ENCODE data around the gene PPP2R2B.

Gene PPP2R2B

GRCh38 chr5:146606893-146607292 lies 271.7 kb downstream of the PPP2R2B start:
- TF ChIP-seq OSR1 (CRISPR knock-in tag; IDR thresholded peaks at IDR 0.05) (no peak), ZNF70 (CRISPR knock-in tag; IDR thresholded peaks at IDR 0.05) (no peak), PPARA (CRISPR knock-in tag; IDR thresholded peaks at IDR 0.05; ENCODE audit: borderline replicate concordance) (no peak), ZNF565 (CRISPR knock-in tag; conservative IDR thresholded peaks at IDR 0.05; ENCODE audit: low read depth) (no peak), TCF4 (CRISPR knock-in tag; IDR thresholded peaks at IDR 0.05; ENCODE audit: borderline replicate concordance) (no peak), RARB (CRISPR knock-in tag; IDR thresholded peaks at IDR 0.05) (no peak), CSDC2 (CRISPR knock-in tag; IDR thresholded peaks at IDR 0.05) (no peak), ZFP3 (CRISPR knock-in tag; IDR thresholded peaks at IDR 0.05) (no peak), TOX (CRISPR knock-in tag; IDR thresholded peaks at IDR 0.05; ENCODE audit: borderline replicate concordance) (no peak), ESRRG (CRISPR knock-in tag; IDR thresholded peaks at IDR 0.05) (no peak), ZNF8 (CRISPR knock-in tag; IDR thresholded peaks at IDR 0.05) (no peak), PATZ1 (CRISPR knock-in tag; IDR thresholded peaks at IDR 0.05; ENCODE audit: borderline replicate concordance) (no peak), ISL1 (CRISPR knock-in tag; IDR thresholded peaks at IDR 0.05) (no peak), GLIS3 (CRISPR knock-in tag; IDR thresholded peaks at IDR 0.05) (no peak)
- TF ChIP-seq, protein P1, sequence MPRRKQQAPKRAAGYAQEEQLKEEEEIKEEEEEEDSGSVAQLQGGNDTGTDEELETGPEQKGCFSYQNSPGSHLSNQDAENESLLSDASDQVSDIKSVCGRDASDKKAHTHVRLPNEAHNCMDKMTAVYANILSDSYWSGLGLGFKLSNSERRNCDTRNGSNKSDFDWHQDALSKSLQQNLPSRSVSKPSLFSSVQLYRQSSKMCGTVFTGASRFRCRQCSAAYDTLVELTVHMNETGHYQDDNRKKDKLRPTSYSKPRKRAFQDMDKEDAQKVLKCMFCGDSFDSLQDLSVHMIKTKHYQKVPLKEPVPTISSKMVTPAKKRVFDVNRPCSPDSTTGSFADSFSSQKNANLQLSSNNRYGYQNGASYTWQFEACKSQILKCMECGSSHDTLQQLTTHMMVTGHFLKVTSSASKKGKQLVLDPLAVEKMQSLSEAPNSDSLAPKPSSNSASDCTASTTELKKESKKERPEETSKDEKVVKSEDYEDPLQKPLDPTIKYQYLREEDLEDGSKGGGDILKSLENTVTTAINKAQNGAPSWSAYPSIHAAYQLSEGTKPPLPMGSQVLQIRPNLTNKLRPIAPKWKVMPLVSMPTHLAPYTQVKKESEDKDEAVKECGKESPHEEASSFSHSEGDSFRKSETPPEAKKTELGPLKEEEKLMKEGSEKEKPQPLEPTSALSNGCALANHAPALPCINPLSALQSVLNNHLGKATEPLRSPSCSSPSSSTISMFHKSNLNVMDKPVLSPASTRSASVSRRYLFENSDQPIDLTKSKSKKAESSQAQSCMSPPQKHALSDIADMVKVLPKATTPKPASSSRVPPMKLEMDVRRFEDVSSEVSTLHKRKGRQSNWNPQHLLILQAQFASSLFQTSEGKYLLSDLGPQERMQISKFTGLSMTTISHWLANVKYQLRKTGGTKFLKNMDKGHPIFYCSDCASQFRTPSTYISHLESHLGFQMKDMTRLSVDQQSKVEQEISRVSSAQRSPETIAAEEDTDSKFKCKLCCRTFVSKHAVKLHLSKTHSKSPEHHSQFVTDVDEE (CRISPR knock-in tag; IDR thresholded peaks at IDR 0.05): no peak
- TF ChIP-seq, protein P2, sequence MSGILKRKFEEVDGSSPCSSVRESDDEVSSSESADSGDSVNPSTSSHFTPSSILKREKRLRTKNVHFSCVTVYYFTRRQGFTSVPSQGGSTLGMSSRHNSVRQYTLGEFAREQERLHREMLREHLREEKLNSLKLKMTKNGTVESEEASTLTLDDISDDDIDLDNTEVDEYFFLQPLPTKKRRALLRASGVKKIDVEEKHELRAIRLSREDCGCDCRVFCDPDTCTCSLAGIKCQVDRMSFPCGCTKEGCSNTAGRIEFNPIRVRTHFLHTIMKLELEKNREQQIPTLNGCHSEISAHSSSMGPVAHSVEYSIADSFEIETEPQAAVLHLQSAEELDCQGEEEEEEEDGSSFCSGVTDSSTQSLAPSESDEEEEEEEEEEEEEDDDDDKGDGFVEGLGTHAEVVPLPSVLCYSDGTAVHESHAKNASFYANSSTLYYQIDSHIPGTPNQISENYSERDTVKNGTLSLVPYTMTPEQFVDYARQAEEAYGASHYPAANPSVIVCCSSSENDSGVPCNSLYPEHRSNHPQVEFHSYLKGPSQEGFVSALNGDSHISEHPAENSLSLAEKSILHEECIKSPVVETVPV (CRISPR knock-in tag; IDR thresholded peaks at IDR 0.05): no peak
- peak; percentile 26; the same call in 1 of the 3 replicates for ATAC-seq

DNA sequence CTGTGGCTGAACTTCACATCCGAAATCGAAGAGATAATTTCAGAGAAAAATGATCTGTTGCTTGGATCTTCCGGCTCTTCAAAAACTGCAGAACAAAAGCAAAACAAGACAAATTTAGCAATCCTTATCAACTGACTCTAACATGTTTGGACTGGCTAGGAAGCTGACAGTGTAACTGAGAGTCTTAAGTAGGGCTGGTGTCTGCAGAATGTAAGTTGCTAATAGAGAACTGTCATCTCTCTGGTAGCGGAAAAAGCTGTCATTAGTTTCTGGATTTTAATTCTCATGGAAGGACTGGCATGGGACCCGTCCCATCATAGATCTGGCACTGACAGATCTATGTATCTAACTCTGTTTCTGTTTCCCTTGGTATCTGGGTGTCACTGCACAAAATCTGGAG lies 278.2 kb downstream of the PPP2R2B start:
- peak; percentile 13; the same call in 1 of the 2 replicates for TF ChIP-seq ISL1 (CRISPR knock-in tag; IDR thresholded peaks at IDR 0.05)
- no peak for TF ChIP-seq TCF4 (CRISPR knock-in tag; IDR thresholded peaks at IDR 0.05; ENCODE audit: borderline replicate concordance)
- no peak for ATAC-seq

GRCh38 chr5:146599261-146599660 lies 279.3 kb downstream of the PPP2R2B start:
- TF ChIP-seq PPARA (CRISPR knock-in tag; IDR thresholded peaks at IDR 0.05; ENCODE audit: borderline replicate concordance) (no peak), SNAI2 (CRISPR knock-in tag; IDR thresholded peaks at IDR 0.05) (no peak), ESRRG (CRISPR knock-in tag; IDR thresholded peaks at IDR 0.05) (no peak), ZNF565 (CRISPR knock-in tag; conservative IDR thresholded peaks at IDR 0.05; ENCODE audit: low read depth) (no peak), ZC3H10 (CRISPR knock-in tag; IDR thresholded peaks at IDR 0.05) (no peak), TOX (CRISPR knock-in tag; IDR thresholded peaks at IDR 0.05; ENCODE audit: borderline replicate concordance) (no peak), ZNF8 (CRISPR knock-in tag; IDR thresholded peaks at IDR 0.05) (no peak), BACH2 (CRISPR knock-in tag; IDR thresholded peaks at IDR 0.05; ENCODE audit: borderline replicate concordance) (no peak), CSDC2 (CRISPR knock-in tag; IDR thresholded peaks at IDR 0.05) (no peak), ZNF70 (CRISPR knock-in tag; IDR thresholded peaks at IDR 0.05) (no peak)
- TF ChIP-seq, protein P3, sequence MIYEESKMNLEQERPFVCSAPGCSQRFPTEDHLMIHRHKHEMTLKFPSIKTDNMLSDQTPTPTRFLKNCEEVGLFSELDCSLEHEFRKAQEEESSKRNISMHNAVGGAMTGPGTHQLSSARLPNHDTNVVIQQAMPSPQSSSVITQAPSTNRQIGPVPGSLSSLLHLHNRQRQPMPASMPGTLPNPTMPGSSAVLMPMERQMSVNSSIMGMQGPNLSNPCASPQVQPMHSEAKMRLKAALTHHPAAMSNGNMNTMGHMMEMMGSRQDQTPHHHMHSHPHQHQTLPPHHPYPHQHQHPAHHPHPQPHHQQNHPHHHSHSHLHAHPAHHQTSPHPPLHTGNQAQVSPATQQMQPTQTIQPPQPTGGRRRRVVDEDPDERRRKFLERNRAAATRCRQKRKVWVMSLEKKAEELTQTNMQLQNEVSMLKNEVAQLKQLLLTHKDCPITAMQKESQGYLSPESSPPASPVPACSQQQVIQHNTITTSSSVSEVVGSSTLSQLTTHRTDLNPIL (CRISPR knock-in tag; IDR thresholded peaks at IDR 0.05; ENCODE audit: low read depth): no peak
- ATAC-seq: no peak

DNA sequence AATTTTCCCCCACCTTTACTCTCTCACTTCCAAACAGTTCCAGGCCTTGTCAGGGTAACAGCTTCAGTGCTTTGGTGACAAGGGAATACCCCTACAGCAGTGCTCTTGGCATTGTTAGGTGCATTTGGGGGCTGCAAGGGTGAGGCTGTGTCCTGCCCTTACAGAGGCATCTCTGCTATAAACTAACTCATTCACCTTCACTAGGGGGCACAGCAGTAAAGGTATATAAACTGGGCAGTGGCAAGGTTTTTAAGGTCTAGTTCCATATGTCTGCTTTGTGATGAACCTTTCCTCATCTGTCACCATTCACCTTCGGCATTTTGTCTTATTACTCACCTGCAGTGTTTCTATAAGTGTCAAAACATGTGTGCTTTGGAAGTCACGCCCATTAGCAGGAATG lies 283.5 kb downstream of the PPP2R2B start:
- ATAC-seq: no peak
- no peak for TF ChIP-seq ZNF565 (CRISPR knock-in tag; conservative IDR thresholded peaks at IDR 0.05; ENCODE audit: low read depth)
- TF ChIP-seq RARB (CRISPR knock-in tag; IDR thresholded peaks at IDR 0.05): no peak
- TF ChIP-seq PATZ1 (CRISPR knock-in tag; IDR thresholded peaks at IDR 0.05; ENCODE audit: borderline replicate concordance): no peak
- TF ChIP-seq POU6F1 (CRISPR knock-in tag; IDR thresholded peaks at IDR 0.05; ENCODE audit: borderline replicate concordance, low read depth): no peak
- TF ChIP-seq BACH2 (CRISPR knock-in tag; IDR thresholded peaks at IDR 0.05; ENCODE audit: borderline replicate concordance): no peak
- no peak for TF ChIP-seq OSR1 (CRISPR knock-in tag; IDR thresholded peaks at IDR 0.05)
- TF ChIP-seq TCF4 (CRISPR knock-in tag; IDR thresholded peaks at IDR 0.05; ENCODE audit: borderline replicate concordance): no peak
- no peak for TF ChIP-seq ZFP30 (CRISPR knock-in tag; IDR thresholded peaks at IDR 0.05)

All from SK-N-SH treated with all-trans-retinoic acid at 6 μM for 48 hours (cell line).